Bone marrow (tissue), 2 donors: ENCODE results near the gene ARSB.
"Not testable (repeated sequence)": the region's sequence is repeated elsewhere in the genome, so short reads cannot be mapped to it uniquely, and the experiment has no call there.

Experiments used
- DNase-seq, 2 donors: peaks; one replicate each; lab custom pipeline; 2025; lab: John Stamatoyannopoulos, UW

Gene ARSB

GRCh38 chr5:78903353-78903752, 81.8 kb downstream of the ARSB start:
- DNase-seq, result no peak

GRCh38 chr5:78899922-78900362, 85.2 kb downstream of the ARSB start:
- DNase-seq, result peak in 1 of 2 donors; percentile 32

GRCh38 chr5:78896132-78896531, 89.0 kb downstream of the ARSB start:
- no peak for DNase-seq

GRCh38 chr5:78895616-78896015, 89.5 kb downstream of the ARSB start:
- DNase-seq, result no peak

GRCh38 chr5:78893940-78894677, 91.0 kb downstream of the ARSB start:
- no peak for DNase-seq

GRCh38 chr5:78890667-78891379, 94.3 kb downstream of the ARSB start:
- no peak for DNase-seq

GRCh38 chr5:78889369-78890140, 95.6 kb downstream of the ARSB start:
- no peak for DNase-seq

- no peak for DNase-seq
Observed at GRCh38 chr5:78888580-78889368, 96.3 kb downstream of the ARSB start.

- DNase-seq, result no peak
Observed at GRCh38 chr5:78887384-78888118, 97.6 kb downstream of the ARSB start.

- no peak for DNase-seq
Observed at GRCh38 chr5:78886341-78887230, 98.5 kb downstream of the ARSB start.

- DNase-seq, result no peak
Observed at GRCh38 chr5:78881884-78882283, 103.2 kb downstream of the ARSB start.

- no peak for DNase-seq
Observed at GRCh38 chr5:78879516-78879915, 105.6 kb downstream of the ARSB start.

- DNase-seq, result not testable (repeated sequence)
Observed at GRCh38 chr5:78866076-78866475, 119.0 kb downstream of the ARSB start.

- DNase-seq, result no peak
Observed at GRCh38 chr5:78858364-78858763, 126.7 kb downstream of the ARSB start.

GRCh38 chr5:78855026-78855425, 130.1 kb downstream of the ARSB start:
- DNase-seq, result no peak

- not testable (repeated sequence) for DNase-seq
Observed at GRCh38 chr5:78851891-78852290, 133.2 kb downstream of the ARSB start.

GRCh38 chr5:78845470-78845869, 139.6 kb downstream of the ARSB start:
- DNase-seq, result no peak

GRCh38 chr5:78843436-78843835, 141.7 kb downstream of the ARSB start:
- no peak for DNase-seq

- no peak for DNase-seq
Observed at GRCh38 chr5:78841767-78842166, 143.3 kb downstream of the ARSB start.

- no peak for DNase-seq
Observed at GRCh38 chr5:78838753-78839152, 146.4 kb downstream of the ARSB start.
